Smooth muscle cell of bladder (primary cell): Measurements from ENCODE around the gene OTULINL. TPM values are rescaled to one million over a fixed set of nuclear protein-coding genes. Genes with fewer than 3 reads are reported as not detected.

Experiments used
- total RNA-seq: library from RNA; depleted of rRNA; stranded (reverse); fragments of >200 nt; gene quantifications from 2 replicates; pipeline ENCODE4 v1.2.3, GENCODE V29; 2014

The OTULINL gene
- 0.09 and 0.14 TPM in 2 replicates for total RNA-seq

GRCh38 chr5:14581106-14581890 is at the start of gene OTULINL:
Gene OTULINL (plus strand): TSS chr5:14581792. CDS start chr5:14581895, 103 bp downstream.

Other genes starting within 250 kb of the OTULINL start
- gene OTULIN, start 82.9 kb downstream of the OTULINL start, total RNA-seq: 11.2 and 15.2 TPM in 2 replicates